Heart left ventricle (tissue), 16 donors: ENCODE results near the gene APEX1. TPM values are rescaled to one million over a fixed set of nuclear protein-coding genes. Genes with fewer than 3 reads are reported as not detected.

Source experiments
- ATAC-seq, 4 donors: fragments of 200-7000 bp; cut with Tn5 transposase; one replicate each; pipeline ENCODE4 v1.9.1; 2020 to 2022; ENCODE audit warnings: moderate library complexity in 4 of 4, mild to moderate bottlenecking in 3 of 4, moderate number of reproducible peaks in 1 of 4
- DNase-seq, 5 donors: peaks; one replicate each; pipeline ENCODE4 v3.0.0-alpha.2; 2020
- H3K27ac ChIP-seq, 12 donors: fragments of 200-600 bp; sonication (generic) in 4 of 12; one replicate each; pipeline versions ENCODE4 v1.5.0 to v1.8.0; 2016 to 2022; ENCODE audit warnings: mild to moderate bottlenecking in 2 of 12
- H3K27me3 ChIP-seq, 9 donors: fragments of 200-600 bp; sonication (generic) in 2 of 9; one replicate each; pipeline versions ENCODE4 v1.5.1 to v1.8.0; 2016 to 2022; ENCODE audit warnings: mild to moderate bottlenecking in 3 of 9
- H3K36me3 ChIP-seq, 9 donors: fragments of 200-600 bp; sonication (generic) in 2 of 9; one replicate each; pipeline versions ENCODE4 v1.5.0 to v1.8.0; 2018 to 2022; ENCODE audit warnings: mild to moderate bottlenecking in 2 of 9
- H3K4me1 ChIP-seq, 12 donors: fragments of 200-600 bp; sonication (generic) in 4 of 12; one replicate each; pipeline versions ENCODE4 v1.5.0 to v1.8.0; 2016 to 2022; ENCODE audit warnings: mild to moderate bottlenecking in 3 of 12
- H3K4me3 ChIP-seq, 12 donors: fragments of 200-600 bp; sonication (generic) in 4 of 12; one replicate each; pipeline versions ENCODE4 v1.5.0 to v1.8.0; 2017 to 2022; ENCODE audit warnings: mild to moderate bottlenecking in 9 of 12, moderate library complexity in 4 of 12
- H3K9me3 ChIP-seq, 12 donors: fragments of 200-600 bp; sonication (generic) in 4 of 12; one replicate each; pipeline versions ENCODE4 v1.5.0 to v1.8.0; 2016 to 2022; ENCODE audit warnings: mild to moderate bottlenecking in 1 of 12
- CTCF ChIP-seq, 12 donors: fragments of 200-600 bp; sonication (generic) in 4 of 12; IDR thresholded peaks; one replicate each; pipeline versions ENCODE4 v1.5.0 to v1.8.0; 2018 to 2022; ENCODE audit warnings: antibody characterized with exemption in 12 of 12, mild to moderate bottlenecking in 5 of 12
- POLR2A ChIP-seq, 2 donors: fragments of 450-650 bp; IDR thresholded peaks; one replicate each; pipeline ENCODE4 v1.6.1; 2017; ENCODE audit warnings: antibody characterized with exemption in 2 of 2, mild to moderate bottlenecking in 2 of 2, moderate library complexity in 2 of 2
- WGBS, 4 donors: extraction: QIAGEN DNeasy Blood & Tissue Kit in 2 of 4; methylation state at CpG; one replicate each; pipeline versions ENCODE4 v1.1.5 to v1.1.7; 2013 to 2018; 5-methylcytosine and 5-hydroxymethylcytosine counted together
- intact Hi-C, 10 donors: fragments of 100-400 bp; cut with DNase I; formaldehyde crosslinking; loops; one replicate each; pipeline versions ENCODE4 v1.11.1 to v1.14.2; 2022
- polyA plus RNA-seq, 2 donors: library from polyadenylated mRNA; stranded (reverse); fragments of 200-250 nt; gene quantifications; one replicate each; pipeline ENCODE4 v1.2.3, GENCODE V29; 2013
- total RNA-seq, 9 donors: library from RNA; depleted of rRNA in 2 of 9; stranded (reverse); fragments of >200 nt in 2 of 9; fragmentation: NEBNext Ultra II Directional in 3 of 9; extraction: Animal tissue kit (Norgen Biotek cat#: 25700) in 3 of 9; gene quantifications; one replicate each; pipeline versions ENCODE4 v1.1.0 to v1.2.4, GENCODE V29; 2016 to 2023
- donor health status: ischemic (EF 13 %, LVEDD 7.1; RV severe dilation, severe dysfunction).
- donor health status: healthy with polysubstance abuse.
- donor health status: DM: no; HTN: yes; CAD: no.
- donor health status: DM: no; HTN: no; CAD: no.
- donor health status: ischemic (EF 25% LVEDD 6.9; RV normal size, moderate dysfunction).
- donor health status: ischemic (EF 25% LVEDD 5.7; RV mildly dilated, moderate dysfunction).
- donor health status: healthy.
- donor health status: DM: yes; HTN: yes; CAD: no.
- donor health status: ischemic (EF 35%, LVEDD 5.7; RV mildly dilated, moderate dysfunction).
- donor health status: nonischemic (EF 11% LVEDD 7.7; RV severe dilation, severe dysfunction).
- donor health status: DM: yes; HTN: yes; CAD: no.
- donor health status: PGD.
- donor health status: ischemic (EF 29% LVEDD 5.4; RV normal size, mild dysfunction).
- donor health status: nonischemic (EF 23%, LVEDD 6.1; RV moderate dilation, normal function).

The APEX1 gene
- total and polyA plus RNA-seq, 11 donors: 47.9 to 109 (median 76.4) TPM

- Histone ChIP-seq H3K4me3 (no peak overlapping the region), H3K36me3 (no peaks in the 10 kb centered on the region), H3K27me3 (peaks cover 0 to 6% (median 0%) of the 10 kb centered on the region in 9 donors), H3K27ac (no peak overlapping the region), H3K9me3 (no peaks in the 10 kb centered on the region), H3K4me1 (peaks cover 0 to 23% (median 9%) of the 10 kb centered on the region in 12 donors)
- no peak for ATAC-seq
- 84 to 94% (median 90%) methylated on average over 4 of the region's 4 CpGs for WGBS, 4 donors
- no peak for DNase-seq
- TF ChIP-seq POLR2A (IDR thresholded peaks at IDR 0.05) (no peak), CTCF (IDR thresholded peaks at IDR 0.05) (no peak)
- intact Hi-C loops: no loop called here
Measured at GRCh38 chr14:20436363-20436755, 18.7 kb upstream of the APEX1 start.

- no peak for ATAC-seq
- Histone ChIP-seq H3K4me3 (no peak overlapping the region), H3K36me3 (no peaks in the 10 kb centered on the region), H3K9me3 (no peaks in the 10 kb centered on the region), H3K4me1 (peaks cover 0 to 23% (median 9%) of the 10 kb centered on the region in 12 donors), H3K27ac (no peak overlapping the region), H3K27me3 (peaks cover 0 to 6% (median 0%) of the 10 kb centered on the region in 9 donors)
- no peak for DNase-seq
- intact Hi-C loops: no loop called here
- no peak for TF ChIP-seq POLR2A (IDR thresholded peaks at IDR 0.05)
- TF ChIP-seq CTCF (IDR thresholded peaks at IDR 0.05): no peak
- WGBS, 4 donors: 79 to 90% (median 89%) methylated on average over 7 of the region's 7 CpGs
Measured at GRCh38 chr14:20438664-20439063, 16.4 kb upstream of the APEX1 start.

GRCh38 chr14:20440465-20440864 is 14.6 kb upstream of the APEX1 start:
- Histone ChIP-seq H3K4me1 (peaks cover 0 to 28% (median 3%) of the 10 kb centered on the region in 12 donors), H3K4me3 (no peak overlapping the region), H3K27me3 (peaks cover 0 to 6% (median 0%) of the 10 kb centered on the region in 9 donors), H3K9me3 (no peaks in the 10 kb centered on the region), H3K27ac (no peak overlapping the region), H3K36me3 (peaks cover 0 to 6% (median 0%) of the 10 kb centered on the region in 9 donors)
- DNase-seq (no peak), ATAC-seq (no peak)
- 86 to 93% (median 87%) methylated on average over 5 of the region's 5 CpGs for WGBS, 4 donors
- intact Hi-C loops: no loop called here
- TF ChIP-seq POLR2A (IDR thresholded peaks at IDR 0.05): no peak
- TF ChIP-seq CTCF (IDR thresholded peaks at IDR 0.05): no peak

GRCh38 chr14:20440882-20441281 is 14.1 kb upstream of the APEX1 start:
- no peak for DNase-seq
- Histone ChIP-seq H3K27ac (no peak overlapping the region), H3K9me3 (no peaks in the 10 kb centered on the region), H3K27me3 (peaks cover 0 to 6% (median 0%) of the 10 kb centered on the region in 9 donors), H3K4me3 (no peak overlapping the region), H3K36me3 (peaks cover 0 to 10% (median 3%) of the 10 kb centered on the region in 9 donors), H3K4me1 (peaks cover 0 to 28% (median under 1%) of the 10 kb centered on the region in 12 donors)
- intact Hi-C loops: no loop called here
- no peak for TF ChIP-seq POLR2A (IDR thresholded peaks at IDR 0.05)
- no peak for TF ChIP-seq CTCF (IDR thresholded peaks at IDR 0.05)
- 73 to 80% (median 76%) methylated on average over 5 of the region's 5 CpGs for WGBS, 4 donors
- no peak for ATAC-seq
